HepG2 (cell line): ENCODE results near the gene ATP5F1E. TPM values are rescaled to one million over a fixed set of nuclear protein-coding genes. Genes with fewer than 3 reads are reported as not detected.
A peak's percentile ranks its signal among the peaks of the same experiment; 100 is the strongest.

ENCODE experiments used
- CEBPG ChIP-seq: IDR thresholded peaks from 2 replicates; pipeline ENCODE4 v1.6.1; 2016
- FOSL1 ChIP-seq: sonication (generic); formaldehyde crosslinking; IDR thresholded peaks from 2 replicates; pipeline ENCODE4 v1.9.0; 2021; ENCODE audit warnings: missing genetic modification reagents, borderline replicate concordance
- HNF4A ChIP-seq: sonication (generic); formaldehyde crosslinking; IDR thresholded peaks from 2 replicates; pipeline ENCODE4 v1.4.0; 2020; ENCODE audit warnings: missing genetic modification reagents
- KDM3A ChIP-seq: IDR thresholded peaks from 2 replicates; pipeline ENCODE4 v1.6.1; 2018; ENCODE audit warnings: low read depth, missing compliant biosample characterization
- MIXL1 ChIP-seq: IDR thresholded peaks from 2 replicates; pipeline ENCODE4 v1.6.1; 2016
- MTF2 ChIP-seq: sonication (generic); formaldehyde crosslinking; IDR thresholded peaks from 2 replicates; pipeline ENCODE4 v1.5.0; 2020; ENCODE audit warnings: missing genetic modification reagents, borderline replicate concordance
- NFE2 ChIP-seq: sonication (generic); formaldehyde crosslinking; IDR thresholded peaks from 2 replicates; pipeline ENCODE4 v1.4.0; 2020; ENCODE audit warnings: missing genetic modification reagents
- RBM22 ChIP-seq: fragments of 200-400 bp; formaldehyde crosslinking; optimal IDR thresholded peaks from 2 replicates; pipeline ENCODE3; 2017; ENCODE audit warnings: mild to moderate bottlenecking, low read length, moderate library complexity
- SALL2 ChIP-seq: sonication (generic); formaldehyde crosslinking; IDR thresholded peaks from 2 replicates; pipeline ENCODE4 v1.8.1; 2023; ENCODE audit warnings: mild to moderate bottlenecking, missing genetic modification reagents, inconsistent platforms
- SP1 ChIP-seq, 2 experiments: fragments of 450-650 bp in 1 of 2; sonication (generic) in 1 of 2; formaldehyde crosslinking in 1 of 2; IDR thresholded peaks; 2 replicates each; pipeline versions ENCODE4 v1.4.0 to v1.6.1; 2016 to 2020; ENCODE audit warnings: missing genetic modification reagents in 1 of 2
- THAP11 ChIP-seq: IDR thresholded peaks from 2 replicates; pipeline ENCODE4 v1.6.1; 2016; ENCODE audit warnings: missing biosample characterization, missing genetic modification reagents
- TOPORS ChIP-seq: sonication (generic); formaldehyde crosslinking; IDR thresholded peaks from 2 replicates; pipeline ENCODE4 v1.8.0; 2023; ENCODE audit warnings: mild to moderate bottlenecking, missing genetic modification reagents
- ZNF24 ChIP-seq: fragments of 450-650 bp; IDR thresholded peaks from 2 replicates; pipeline ENCODE4 v1.6.1; 2017; ENCODE audit warnings: antibody characterized with exemption, mild to moderate bottlenecking
- ZNF317 ChIP-seq: sonication (generic); formaldehyde crosslinking; IDR thresholded peaks from 2 replicates; pipeline ENCODE4 v1.5.0; 2020; ENCODE audit warnings: mild to moderate bottlenecking, missing genetic modification reagents
- ZNF335 ChIP-seq: sonication (generic); formaldehyde crosslinking; IDR thresholded peaks from 2 replicates; pipeline ENCODE4 v1.4.0; 2020; ENCODE audit warnings: missing genetic modification reagents
- polyA plus RNA-seq, 8 experiments: library from polyadenylated mRNA; depleted of rRNA in 3 of 8; stranded (reverse) in 7 of 8; unstranded in 1 of 8; fragments of >200 nt; fragmentation: Illumina TruSeq in 4 of 8; extraction: Trizol in 4 of 8; gene quantifications; 2 replicates each; pipeline versions ENCODE4 v1.2.1 to v1.2.3, GENCODE V29; 2011 to 2016; ENCODE audit warnings: low read depth in 4 of 8, missing spikeins in 1 of 8, mixed read lengths in 1 of 8; ENCODE audit not compliant: insufficient read depth in 1 of 8
- total RNA-seq, 5 experiments: library from RNA; depleted of rRNA; stranded (reverse); fragments of >200 nt; fragmentation: Illumina TruSeq; extraction: Trizol; gene quantifications; 2 replicates each; pipeline ENCODE4 v1.2.3, GENCODE V29; 2016; ENCODE audit warnings: low read depth in 1 of 5
- TF ChIP-seq, protein P1 (sequence below): sonication (generic); formaldehyde crosslinking; conservative IDR thresholded peaks from 2 replicates; pipeline ENCODE4 v1.4.0; 2020; ENCODE audit warnings: missing genetic modification reagents
- TF ChIP-seq, protein P2 (sequence below): sonication (generic); formaldehyde crosslinking; IDR thresholded peaks from 2 replicates; pipeline ENCODE4 v1.4.0; 2020; ENCODE audit warnings: mild to moderate bottlenecking, missing genetic modification reagents
- TF ChIP-seq, protein P3 (sequence below): sonication (generic); formaldehyde crosslinking; IDR thresholded peaks from 2 replicates; pipeline ENCODE4 v1.8.0; 2022; ENCODE audit warnings: missing genetic modification reagents, mild to moderate bottlenecking, moderate library complexity, borderline replicate concordance
- TF ChIP-seq, protein P4 (sequence below): sonication (generic); formaldehyde crosslinking; IDR thresholded peaks from 2 replicates; pipeline ENCODE4 v1.8.1; 2023; ENCODE audit warnings: mild to moderate bottlenecking, missing genetic modification reagents
- TF ChIP-seq, protein P5 (sequence below): IDR thresholded peaks from 2 replicates; pipeline ENCODE4 v1.6.1; 2018; ENCODE audit warnings: missing genetic modification reagents, mild to moderate bottlenecking, missing compliant biosample characterization
- TF ChIP-seq, protein P6 (sequence below): sonication (generic); formaldehyde crosslinking; IDR thresholded peaks from 2 replicates; pipeline ENCODE4 v1.8.0; 2022; ENCODE audit warnings: low read depth, missing genetic modification reagents

The ATP5F1E gene
- total and polyA plus RNA-seq, 2 of the 13 experiments (the other 11 are each of a cell fraction or from before 2014, with no cell fraction given): 121 to 134 TPM

DNA sequence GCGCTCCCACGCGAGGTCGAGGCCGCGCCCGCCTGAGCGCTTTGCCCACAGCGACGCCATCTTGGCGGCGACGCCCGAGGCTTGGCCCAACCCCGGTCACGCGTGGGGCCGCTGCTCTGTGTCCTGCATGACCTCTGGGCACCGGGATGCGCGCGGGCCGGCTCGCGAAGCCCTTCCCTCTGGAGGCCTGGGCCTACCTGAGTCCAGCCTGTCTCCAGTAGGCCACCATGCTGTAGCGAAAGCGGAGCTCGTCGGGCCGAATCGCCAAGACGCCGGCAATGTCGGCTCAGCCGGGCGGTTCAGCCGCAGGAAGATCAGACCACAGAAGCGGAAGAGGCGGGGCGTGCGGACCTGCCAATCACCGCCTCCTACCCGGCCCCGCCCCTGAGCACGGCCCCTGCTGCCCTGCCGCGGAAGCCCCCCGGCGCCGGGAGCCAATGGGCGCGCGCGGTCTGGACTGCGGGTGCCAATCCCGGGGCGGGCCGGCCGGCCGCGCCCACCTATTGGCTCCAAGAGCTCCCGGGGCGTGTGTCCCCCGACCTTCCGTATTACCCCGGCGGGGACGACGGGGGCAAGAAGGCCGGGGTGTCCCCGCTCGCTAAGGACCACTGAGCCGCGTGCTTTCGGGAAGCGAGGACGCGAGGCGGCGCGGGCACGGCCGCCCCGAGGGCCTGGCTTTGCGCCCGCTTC is at the start of gene ATP5F1E (continued):
- TF ChIP-seq, protein P1, sequence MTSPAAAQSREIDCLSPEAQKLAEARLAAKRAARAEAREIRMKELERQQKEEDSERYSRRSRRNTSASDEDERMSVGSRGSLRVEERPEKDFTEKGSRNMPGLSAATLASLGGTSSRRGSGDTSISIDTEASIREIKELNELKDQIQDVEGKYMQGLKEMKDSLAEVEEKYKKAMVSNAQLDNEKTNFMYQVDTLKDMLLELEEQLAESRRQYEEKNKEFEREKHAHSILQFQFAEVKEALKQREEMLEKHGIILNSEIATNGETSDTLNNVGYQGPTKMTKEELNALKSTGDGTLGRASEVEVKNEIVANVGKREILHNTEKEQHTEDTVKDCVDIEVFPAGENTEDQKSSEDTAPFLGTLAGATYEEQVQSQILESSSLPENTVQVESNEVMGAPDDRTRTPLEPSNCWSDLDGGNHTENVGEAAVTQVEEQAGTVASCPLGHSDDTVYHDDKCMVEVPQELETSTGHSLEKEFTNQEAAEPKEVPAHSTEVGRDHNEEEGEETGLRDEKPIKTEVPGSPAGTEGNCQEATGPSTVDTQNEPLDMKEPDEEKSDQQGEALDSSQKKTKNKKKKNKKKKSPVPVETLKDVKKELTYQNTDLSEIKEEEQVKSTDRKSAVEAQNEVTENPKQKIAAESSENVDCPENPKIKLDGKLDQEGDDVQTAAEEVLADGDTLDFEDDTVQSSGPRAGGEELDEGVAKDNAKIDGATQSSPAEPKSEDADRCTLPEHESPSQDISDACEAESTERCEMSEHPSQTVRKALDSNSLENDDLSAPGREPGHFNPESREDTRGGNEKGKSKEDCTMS (CRISPR knock-in tag): 0 out of 2 replicates have a peak, but pooled peaks have one; percentile 46
- TF ChIP-seq ZNF335 (CRISPR knock-in tag) (peak; percentile 72; the same call in 1 of the 2 replicates), SALL2 (CRISPR knock-in tag) (peak; percentile 95), FOSL1 (CRISPR knock-in tag) (0 out of 2 replicates have a peak, but pooled peaks have one; percentile 10), MTF2 (CRISPR knock-in tag) (peak; percentile 76; the same call in 1 of the 2 replicates), TOPORS (CRISPR knock-in tag) (peak; percentile 91), ZNF317 (CRISPR knock-in tag) (peak; percentile 92), MIXL1 (CRISPR knock-in tag) (peak; percentile 21; the same call in 1 of the 2 replicates), RBM22 (no peak), ZNF24 (0 out of 2 replicates have a peak, but pooled peaks have one; percentile 16), SP1 (IDR thresholded peaks at IDR 0.05) (no peak), SP1 (CRISPR knock-in tag; IDR thresholded peaks at IDR 0.05) (peak; percentile 97), CEBPG (peak; percentile 8; the same call in 1 of the 2 replicates), NFE2 (no peak), HNF4A (CRISPR knock-in tag) (no peak), THAP11 (CRISPR knock-in tag) (peak; percentile 88), KDM3A (CRISPR knock-in tag) (peak; percentile 84)
- TF ChIP-seq, protein P2, sequence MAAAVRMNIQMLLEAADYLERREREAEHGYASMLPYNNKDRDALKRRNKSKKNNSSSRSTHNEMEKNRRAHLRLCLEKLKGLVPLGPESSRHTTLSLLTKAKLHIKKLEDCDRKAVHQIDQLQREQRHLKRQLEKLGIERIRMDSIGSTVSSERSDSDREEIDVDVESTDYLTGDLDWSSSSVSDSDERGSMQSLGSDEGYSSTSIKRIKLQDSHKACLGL (CRISPR knock-in tag): peak; percentile 97
- TF ChIP-seq, protein P3, sequence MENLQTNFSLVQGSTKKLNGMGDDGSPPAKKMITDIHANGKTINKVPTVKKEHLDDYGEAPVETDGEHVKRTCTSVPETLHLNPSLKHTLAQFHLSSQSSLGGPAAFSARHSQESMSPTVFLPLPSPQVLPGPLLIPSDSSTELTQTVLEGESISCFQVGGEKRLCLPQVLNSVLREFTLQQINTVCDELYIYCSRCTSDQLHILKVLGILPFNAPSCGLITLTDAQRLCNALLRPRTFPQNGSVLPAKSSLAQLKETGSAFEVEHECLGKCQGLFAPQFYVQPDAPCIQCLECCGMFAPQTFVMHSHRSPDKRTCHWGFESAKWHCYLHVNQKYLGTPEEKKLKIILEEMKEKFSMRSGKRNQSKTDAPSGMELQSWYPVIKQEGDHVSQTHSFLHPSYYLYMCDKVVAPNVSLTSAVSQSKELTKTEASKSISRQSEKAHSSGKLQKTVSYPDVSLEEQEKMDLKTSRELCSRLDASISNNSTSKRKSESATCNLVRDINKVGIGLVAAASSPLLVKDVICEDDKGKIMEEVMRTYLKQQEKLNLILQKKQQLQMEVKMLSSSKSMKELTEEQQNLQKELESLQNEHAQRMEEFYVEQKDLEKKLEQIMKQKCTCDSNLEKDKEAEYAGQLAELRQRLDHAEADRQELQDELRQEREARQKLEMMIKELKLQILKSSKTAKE (CRISPR knock-in tag): no peak
- TF ChIP-seq, protein P4, sequence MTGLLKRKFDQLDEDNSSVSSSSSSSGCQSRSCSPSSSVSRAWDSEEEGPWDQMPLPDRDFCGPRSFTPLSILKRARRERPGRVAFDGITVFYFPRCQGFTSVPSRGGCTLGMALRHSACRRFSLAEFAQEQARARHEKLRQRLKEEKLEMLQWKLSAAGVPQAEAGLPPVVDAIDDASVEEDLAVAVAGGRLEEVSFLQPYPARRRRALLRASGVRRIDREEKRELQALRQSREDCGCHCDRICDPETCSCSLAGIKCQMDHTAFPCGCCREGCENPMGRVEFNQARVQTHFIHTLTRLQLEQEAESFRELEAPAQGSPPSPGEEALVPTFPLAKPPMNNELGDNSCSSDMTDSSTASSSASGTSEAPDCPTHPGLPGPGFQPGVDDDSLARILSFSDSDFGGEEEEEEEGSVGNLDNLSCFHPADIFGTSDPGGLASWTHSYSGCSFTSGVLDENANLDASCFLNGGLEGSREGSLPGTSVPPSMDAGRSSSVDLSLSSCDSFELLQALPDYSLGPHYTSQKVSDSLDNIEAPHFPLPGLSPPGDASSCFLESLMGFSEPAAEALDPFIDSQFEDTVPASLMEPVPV: peak; percentile 94
- TF ChIP-seq, protein P5, sequence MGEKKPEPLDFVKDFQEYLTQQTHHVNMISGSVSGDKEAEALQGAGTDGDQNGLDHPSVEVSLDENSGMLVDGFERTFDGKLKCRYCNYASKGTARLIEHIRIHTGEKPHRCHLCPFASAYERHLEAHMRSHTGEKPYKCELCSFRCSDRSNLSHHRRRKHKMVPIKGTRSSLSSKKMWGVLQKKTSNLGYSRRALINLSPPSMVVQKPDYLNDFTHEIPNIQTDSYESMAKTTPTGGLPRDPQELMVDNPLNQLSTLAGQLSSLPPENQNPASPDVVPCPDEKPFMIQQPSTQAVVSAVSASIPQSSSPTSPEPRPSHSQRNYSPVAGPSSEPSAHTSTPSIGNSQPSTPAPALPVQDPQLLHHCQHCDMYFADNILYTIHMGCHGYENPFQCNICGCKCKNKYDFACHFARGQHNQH (CRISPR knock-in tag): peak; percentile 93
- TF ChIP-seq, protein P6, sequence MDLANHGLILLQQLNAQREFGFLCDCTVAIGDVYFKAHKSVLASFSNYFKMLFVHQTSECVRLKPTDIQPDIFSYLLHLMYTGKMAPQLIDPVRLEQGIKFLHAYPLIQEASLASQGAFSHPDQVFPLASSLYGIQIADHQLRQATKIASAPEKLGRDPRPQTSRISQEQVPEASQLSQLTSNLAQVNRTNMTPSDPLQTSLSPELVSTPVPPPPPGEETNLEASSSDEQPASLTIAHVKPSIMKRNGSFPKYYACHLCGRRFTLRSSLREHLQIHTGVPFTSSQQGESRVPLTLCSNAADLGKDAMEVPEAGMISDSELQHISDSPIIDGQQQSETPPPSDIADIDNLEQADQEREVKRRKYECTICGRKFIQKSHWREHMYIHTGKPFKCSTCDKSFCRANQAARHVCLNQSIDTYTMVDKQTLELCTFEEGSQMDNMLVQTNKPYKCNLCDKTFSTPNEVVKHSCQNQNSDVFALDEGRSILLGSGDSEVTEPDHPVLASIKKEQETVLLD (CRISPR knock-in tag): peak; percentile 50; the same call in 1 of the 2 replicates
